Neural cell (in vitro differentiated cells): ENCODE results near the gene L1CAM.

Experiments
- EP300 ChIP-seq: fragments of 450-650 bp; conservative IDR thresholded peaks from 2 replicates; pipeline ENCODE4 v1.6.1; 2014; ENCODE audit warnings: antibody characterized with exemption, mild to moderate bottlenecking, moderate library complexity; ENCODE audit not compliant: poor library complexity, severe bottlenecking
- EZH2 ChIP-seq: fragments of 200-600, 300-800 bp; shearing (Covaris generic), sonication (generic); IDR thresholded peaks from 2 replicates; pipeline ENCODE4 v1.6.1; 2014; ENCODE audit warnings: antibody characterized with exemption, low read length, borderline replicate concordance, mild to moderate bottlenecking; ENCODE audit not compliant: insufficient read depth, poor library complexity, severe bottlenecking
- MXI1 ChIP-seq: fragments of 450-650 bp; conservative IDR thresholded peaks from 2 replicates; pipeline ENCODE4 v1.6.1; 2014; ENCODE audit warnings: antibody characterized with exemption, mild to moderate bottlenecking; ENCODE audit not compliant: poor library complexity, severe bottlenecking
- RAD21 ChIP-seq: fragments of 450-650 bp; conservative IDR thresholded peaks from 2 replicates; pipeline ENCODE4 v1.6.1; 2014; ENCODE audit warnings: antibody characterized with exemption, mild to moderate bottlenecking, moderate library complexity
- TF ChIP-seq, protein P1 (sequence below): fragments of 450-650 bp; IDR thresholded peaks from 2 replicates; pipeline ENCODE4 v1.5.1; 2014; ENCODE audit warnings: antibody characterized with exemption, mild to moderate bottlenecking, moderate library complexity; ENCODE audit not compliant: poor library complexity, severe bottlenecking

DNA sequence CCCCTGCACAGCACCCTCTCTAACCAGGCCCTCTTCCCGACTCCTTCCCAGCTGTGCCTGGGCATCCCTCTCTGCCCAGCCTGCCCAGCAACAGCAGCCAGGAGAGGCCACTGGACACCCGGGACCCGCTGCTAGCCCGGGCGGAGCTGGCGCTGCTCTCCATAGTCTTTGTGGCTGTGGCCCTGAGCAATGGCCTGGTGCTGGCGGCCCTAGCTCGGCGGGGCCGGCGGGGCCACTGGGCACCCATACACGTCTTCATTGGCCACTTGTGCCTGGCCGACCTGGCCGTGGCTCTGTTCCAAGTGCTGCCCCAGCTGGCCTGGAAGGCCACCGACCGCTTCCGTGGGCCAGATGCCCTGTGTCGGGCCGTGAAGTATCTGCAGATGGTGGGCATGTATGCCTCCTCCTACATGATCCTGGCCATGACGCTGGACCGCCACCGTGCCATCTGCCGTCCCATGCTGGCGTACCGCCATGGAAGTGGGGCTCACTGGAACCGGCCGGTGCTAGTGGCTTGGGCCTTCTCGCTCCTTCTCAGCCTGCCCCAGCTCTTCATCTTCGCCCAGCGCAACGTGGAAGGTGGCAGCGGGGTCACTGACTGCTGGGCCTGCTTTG, 19.6 kb upstream of the L1CAM start:
- TF ChIP-seq, protein P1, sequence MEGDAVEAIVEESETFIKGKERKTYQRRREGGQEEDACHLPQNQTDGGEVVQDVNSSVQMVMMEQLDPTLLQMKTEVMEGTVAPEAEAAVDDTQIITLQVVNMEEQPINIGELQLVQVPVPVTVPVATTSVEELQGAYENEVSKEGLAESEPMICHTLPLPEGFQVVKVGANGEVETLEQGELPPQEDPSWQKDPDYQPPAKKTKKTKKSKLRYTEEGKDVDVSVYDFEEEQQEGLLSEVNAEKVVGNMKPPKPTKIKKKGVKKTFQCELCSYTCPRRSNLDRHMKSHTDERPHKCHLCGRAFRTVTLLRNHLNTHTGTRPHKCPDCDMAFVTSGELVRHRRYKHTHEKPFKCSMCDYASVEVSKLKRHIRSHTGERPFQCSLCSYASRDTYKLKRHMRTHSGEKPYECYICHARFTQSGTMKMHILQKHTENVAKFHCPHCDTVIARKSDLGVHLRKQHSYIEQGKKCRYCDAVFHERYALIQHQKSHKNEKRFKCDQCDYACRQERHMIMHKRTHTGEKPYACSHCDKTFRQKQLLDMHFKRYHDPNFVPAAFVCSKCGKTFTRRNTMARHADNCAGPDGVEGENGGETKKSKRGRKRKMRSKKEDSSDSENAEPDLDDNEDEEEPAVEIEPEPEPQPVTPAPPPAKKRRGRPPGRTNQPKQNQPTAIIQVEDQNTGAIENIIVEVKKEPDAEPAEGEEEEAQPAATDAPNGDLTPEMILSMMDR, result no peak
- TF ChIP-seq EP300, result no peak
- TF ChIP-seq RAD21, result no peak
- no peak for TF ChIP-seq EZH2
- no peak for TF ChIP-seq MXI1
